Thyroid gland (tissue), 4 donors: ENCODE measurements around the gene PRKCZ.

Source experiments
- CTCF ChIP-seq, 6 experiments: fragments of 200-600 bp in 3 of 6; fragments of 450-650 bp in 3 of 6; sonication (generic) in 3 of 6; IDR thresholded peaks; one replicate each; pipeline ENCODE4 v1.5.1; 2016 to 2019; ENCODE audit warnings: antibody characterized with exemption in 6 of 6, mild to moderate bottlenecking in 2 of 6, inconsistent platforms in 1 of 6, moderate library complexity in 1 of 6
- POLR2A ChIP-seq, 2 donors: fragments of 450-650 bp; IDR thresholded peaks; one replicate each; pipeline ENCODE4 v1.6.1; 2017; ENCODE audit warnings: antibody characterized with exemption in 2 of 2, mild to moderate bottlenecking in 2 of 2, moderate library complexity in 1 of 2

- no peak for TF ChIP-seq CTCF (IDR thresholded peaks at IDR 0.05)
- TF ChIP-seq POLR2A (IDR thresholded peaks at IDR 0.05) = no peak
Measured at GRCh38 chr1:2163205-2163604, 113.0 kb downstream of the PRKCZ start.
